ENCODE data around the gene TUSC2. TPM values are rescaled to one million over a fixed set of nuclear protein-coding genes. Genes with fewer than 3 reads are reported as not detected.

Gene TUSC2
- total and polyA plus RNA-seq, 2 of the 13 experiments (the other 11 are each of a cell fraction or from before 2014, with no cell fraction given): 36.7 to 39.1 TPM

DNA sequence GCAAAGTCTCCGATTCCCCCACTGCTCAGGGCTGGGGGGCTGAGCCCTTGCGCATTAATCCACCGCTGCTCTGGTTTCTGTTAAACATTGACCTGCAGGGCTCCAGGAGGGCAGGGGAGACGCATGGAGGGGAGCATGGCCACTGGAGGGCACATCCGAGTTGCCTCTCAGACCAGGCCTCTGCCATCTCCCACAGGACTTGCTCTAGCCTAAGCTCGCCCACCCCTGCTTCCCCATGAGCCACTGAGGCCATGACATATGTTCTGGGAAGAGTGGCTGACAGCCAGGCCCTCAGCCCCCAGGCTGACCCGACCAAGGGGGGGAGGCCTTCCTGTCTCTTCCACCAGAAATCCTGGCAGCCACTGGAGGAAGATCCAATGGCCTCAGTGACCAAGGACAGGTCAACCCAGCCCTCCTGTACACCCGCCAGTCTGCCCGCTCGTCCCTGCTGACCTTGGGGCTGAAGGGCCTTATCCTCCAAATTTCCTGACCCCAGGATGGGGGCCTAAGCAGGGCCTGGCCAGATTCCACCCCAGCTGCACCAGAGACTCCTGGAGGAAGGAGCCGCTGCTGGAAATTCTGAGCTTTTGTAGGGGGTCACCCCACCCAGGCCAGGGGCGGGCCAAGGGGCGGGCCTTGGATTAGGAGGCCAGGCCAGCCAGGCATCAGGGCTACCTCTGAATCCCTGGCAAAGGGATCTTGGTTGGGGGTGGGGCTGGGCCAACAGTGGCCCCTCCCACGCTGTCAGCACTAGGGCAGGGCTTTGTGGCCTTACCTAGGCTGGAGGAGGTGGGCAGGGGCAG, 24.8 kb downstream of the TUSC2 start, which contains the start of gene HYAL1 (continued):
- TF ChIP-seq MTERF4 (CRISPR knock-in tag; IDR thresholded peaks at IDR 0.05): no peak
- TF ChIP-seq NCOA2 (CRISPR knock-in tag; IDR thresholded peaks at IDR 0.05): no peak; the same call in 1 of the 2 replicates
- 0 out of 2 replicates have a peak, but pooled peaks have one; percentile 9 for TF ChIP-seq IRF2 (CRISPR knock-in tag; IDR thresholded peaks at IDR 0.05)
- peak; percentile 64; the same call in 1 of the 2 replicates for TF ChIP-seq ZFP90 (CRISPR knock-in tag; IDR thresholded peaks at IDR 0.05; ENCODE audit: borderline replicate concordance)
- peak; percentile 21 for TF ChIP-seq FOSL2 (CRISPR knock-in tag; IDR thresholded peaks at IDR 0.05)
- peak; percentile 78; the same call in 1 of the 2 replicates for TF ChIP-seq ZNF598 (CRISPR knock-in tag; IDR thresholded peaks at IDR 0.05; ENCODE audit: borderline replicate concordance)
- TF ChIP-seq JARID2 (CRISPR knock-in tag; IDR thresholded peaks at IDR 0.05; ENCODE audit: insufficient replicate concordance): no peak
- TF ChIP-seq POLR2G (IDR thresholded peaks at IDR 0.05; ENCODE audit: low read depth, low read length): peak; percentile 99
- TF ChIP-seq SALL1 (CRISPR knock-in tag; IDR thresholded peaks at IDR 0.05): peak; percentile 20; the same call in 1 of the 2 replicates
- no peak for TF ChIP-seq ATRX (CRISPR knock-in tag; IDR thresholded peaks at IDR 0.05; ENCODE audit: borderline replicate concordance)
- 0 out of 2 replicates have a peak, but pooled peaks have one; percentile 58 for TF ChIP-seq ZNF574 (CRISPR knock-in tag; IDR thresholded peaks at IDR 0.05)
- TF ChIP-seq ZFP36 (IDR thresholded peaks at IDR 0.05; ENCODE audit: borderline replicate concordance, low read depth, low read length, partially characterized antibody): no peak
- TF ChIP-seq, protein P1, sequence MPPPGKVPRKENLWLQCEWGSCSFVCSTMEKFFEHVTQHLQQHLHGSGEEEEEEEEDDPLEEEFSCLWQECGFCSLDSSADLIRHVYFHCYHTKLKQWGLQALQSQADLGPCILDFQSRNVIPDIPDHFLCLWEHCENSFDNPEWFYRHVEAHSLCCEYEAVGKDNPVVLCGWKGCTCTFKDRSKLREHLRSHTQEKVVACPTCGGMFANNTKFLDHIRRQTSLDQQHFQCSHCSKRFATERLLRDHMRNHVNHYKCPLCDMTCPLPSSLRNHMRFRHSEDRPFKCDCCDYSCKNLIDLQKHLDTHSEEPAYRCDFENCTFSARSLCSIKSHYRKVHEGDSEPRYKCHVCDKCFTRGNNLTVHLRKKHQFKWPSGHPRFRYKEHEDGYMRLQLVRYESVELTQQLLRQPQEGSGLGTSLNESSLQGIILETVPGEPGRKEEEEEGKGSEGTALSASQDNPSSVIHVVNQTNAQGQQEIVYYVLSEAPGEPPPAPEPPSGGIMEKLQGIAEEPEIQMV (CRISPR knock-in tag; IDR thresholded peaks at IDR 0.05; ENCODE audit: low read depth): no peak
- TF ChIP-seq TBX2 (CRISPR knock-in tag; IDR thresholded peaks at IDR 0.05; ENCODE audit: borderline replicate concordance): peak; percentile 51
- peak; percentile 88 for TF ChIP-seq NR0B2 (CRISPR knock-in tag; IDR thresholded peaks at IDR 0.05)
- no peak for TF ChIP-seq ZNF512 (CRISPR knock-in tag; IDR thresholded peaks at IDR 0.05)
- no peak for TF ChIP-seq NBN (conservative IDR thresholded peaks at IDR 0.05)
- TF ChIP-seq ZNF292 (CRISPR knock-in tag; IDR thresholded peaks at IDR 0.05; ENCODE audit: borderline replicate concordance, low read depth): peak; percentile 62; the same call in 1 of the 2 replicates
- TF ChIP-seq TBX3 (IDR thresholded peaks at IDR 0.05; ENCODE audit: borderline replicate concordance): no peak
- no peak for TF ChIP-seq TSC22D2 (CRISPR knock-in tag; IDR thresholded peaks at IDR 0.05; ENCODE audit: borderline replicate concordance)
- TF ChIP-seq ATF7-NPFF (CRISPR knock-in tag; IDR thresholded peaks at IDR 0.05; ENCODE audit: low read depth): peak; percentile 46; the same call in 1 of the 2 replicates

All from HepG2 (cell line).